HG03066 (cell line): ENCODE data around the gene SPTLC3.

Source experiments
- ATAC-seq: cut with Tn5 transposase; IDR thresholded peaks from one replicate; pipeline ENCODE4 v1.9.1; 2021; ENCODE audit warnings: low read depth; ENCODE audit not compliant: unreplicated experiment

The SPTLC3 gene

GRCh38 chr20:13028673-13029072, 19.9 kb downstream of the SPTLC3 start:
- ATAC-seq, result no peak

GRCh38 chr20:13029687-13030375, 21.1 kb downstream of the SPTLC3 start:
- ATAC-seq, result no peak

GRCh38 chr20:13031751-13032150, 23.0 kb downstream of the SPTLC3 start:
- no peak for ATAC-seq

- no peak for ATAC-seq
Measured at GRCh38 chr20:13034115-13034514, 25.3 kb downstream of the SPTLC3 start.

GRCh38 chr20:13034936-13035335, 26.2 kb downstream of the SPTLC3 start:
- no peak for ATAC-seq

- ATAC-seq, result no peak
Measured at GRCh38 chr20:13035399-13036152, 26.8 kb downstream of the SPTLC3 start.

GRCh38 chr20:13037727-13038126, 29.0 kb downstream of the SPTLC3 start:
- ATAC-seq, result no peak

GRCh38 chr20:13041574-13042457, 33.0 kb downstream of the SPTLC3 start:
- ATAC-seq, result no peak

- no peak for ATAC-seq
Measured at GRCh38 chr20:13042458-13042794, 33.7 kb downstream of the SPTLC3 start.

- ATAC-seq, result no peak
Measured at GRCh38 chr20:13046409-13046808, 37.6 kb downstream of the SPTLC3 start.

GRCh38 chr20:13054011-13054410, 45.2 kb downstream of the SPTLC3 start:
- no peak for ATAC-seq

GRCh38 chr20:13058666-13059389, 50.1 kb downstream of the SPTLC3 start:
- no peak for ATAC-seq

GRCh38 chr20:13059398-13060136, 50.8 kb downstream of the SPTLC3 start:
- no peak for ATAC-seq

- ATAC-seq, result no peak
Measured at GRCh38 chr20:13060327-13060726, 51.6 kb downstream of the SPTLC3 start.

- no peak for ATAC-seq
Measured at GRCh38 chr20:13061381-13061780, 52.6 kb downstream of the SPTLC3 start.

- no peak for ATAC-seq
Measured at GRCh38 chr20:13062789-13063188, 54.0 kb downstream of the SPTLC3 start.

GRCh38 chr20:13068336-13068735, 59.6 kb downstream of the SPTLC3 start:
- no peak for ATAC-seq

- no peak for ATAC-seq
Measured at GRCh38 chr20:13081877-13082276, 73.1 kb downstream of the SPTLC3 start.

- no peak for ATAC-seq
Measured at GRCh38 chr20:13082378-13082777, 73.6 kb downstream of the SPTLC3 start.

GRCh38 chr20:13085275-13085674, 76.5 kb downstream of the SPTLC3 start:
- ATAC-seq, result no peak
